Ectodermal cell (in vitro differentiated cells): Measurements from ENCODE around the gene TXNRD3.
"Not testable (repeated sequence)": the region's sequence is repeated elsewhere in the genome, so short reads cannot be mapped to it uniquely, and the experiment has no call there.

ENCODE experiments used
- H3K27ac ChIP-seq: 2 replicates; pipeline ENCODE4 v1.7.0; 2013; ENCODE audit warnings: mild to moderate bottlenecking, low read depth, low read length; ENCODE audit not compliant: insufficient read depth, poor library complexity, severe bottlenecking
- H3K27me3 ChIP-seq: 2 replicates; pipeline ENCODE4 v1.7.0; 2013; ENCODE audit warnings: mild to moderate bottlenecking, low read length; ENCODE audit not compliant: insufficient read depth, control insufficient read depth, poor library complexity, severe bottlenecking
- H3K36me3 ChIP-seq: one replicate; pipeline ENCODE4 v1.7.0; 2013; ENCODE audit warnings: low read length; ENCODE audit not compliant: control insufficient read depth, insufficient read depth
- H3K4me1 ChIP-seq: one replicate; pipeline ENCODE4 v1.7.0; 2013; ENCODE audit warnings: low read length; ENCODE audit not compliant: control insufficient read depth, insufficient read depth
- H3K4me3 ChIP-seq: 2 replicates; pipeline ENCODE4 v1.7.0; 2013; ENCODE audit warnings: low read depth, low read length, control low read depth; ENCODE audit not compliant: insufficient read depth
- H3K9me3 ChIP-seq: 2 replicates; pipeline ENCODE4 v1.7.0; 2013; ENCODE audit warnings: mild to moderate bottlenecking, low read length, moderate library complexity; ENCODE audit not compliant: control insufficient read depth
- WGBS, 2 experiments: methylation state at CpG; one replicate each; pipeline ENCODE4 v1.1.7; 2013; ENCODE audit warnings: missing lambda C conversion rate in 2 of 2; 5-methylcytosine and 5-hydroxymethylcytosine counted together

The TXNRD3 gene

GRCh38 chr3:126606001-126606400, 48.9 kb downstream of the TXNRD3 start:
- Histone ChIP-seq H3K36me3 (no peaks in the 10 kb centered on the region), H3K9me3 (no peaks in the 10 kb centered on the region), H3K27me3 (no peaks in the 10 kb centered on the region), H3K27ac (no peak overlapping the region), H3K4me1 (no peaks in the 10 kb centered on the region), H3K4me3 (no peak overlapping the region)
- 77 to 89% methylated on average over 3 of the region's 3 CpGs for WGBS, 2 experiments

DNA sequence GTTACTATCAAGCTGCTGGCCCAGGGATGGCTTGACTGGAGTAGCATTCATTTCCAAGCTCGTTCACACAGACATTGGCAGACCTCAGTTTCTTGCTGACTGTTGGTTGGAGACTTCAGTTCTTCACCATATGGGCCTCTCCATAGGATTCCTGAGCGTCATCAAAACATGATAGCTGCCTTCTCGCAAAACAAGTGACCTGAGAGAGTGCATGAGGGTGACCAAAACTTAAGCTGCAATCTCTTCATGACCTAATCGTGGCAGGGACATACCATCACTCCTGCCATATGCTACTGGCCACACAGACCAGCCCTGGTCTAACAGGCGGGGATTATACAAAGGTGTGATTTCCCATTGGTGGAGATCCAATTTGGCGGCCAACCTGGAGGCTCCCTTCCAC, 50.2 kb downstream of the TXNRD3 start:
- Histone ChIP-seq H3K27me3 (no peaks in the 10 kb centered on the region), H3K27ac (no peak overlapping the region), H3K4me3 (no peak overlapping the region), H3K36me3 (no peaks in the 10 kb centered on the region), H3K9me3 (no peaks in the 10 kb centered on the region), H3K4me1 (no peaks in the 10 kb centered on the region)
- WGBS, 2 experiments, result 86% methylated on average over 6 of the region's 6 CpGs

GRCh38 chr3:126599101-126599500, 55.8 kb downstream of the TXNRD3 start:
- WGBS, 2 experiments, result 94 to 100% methylated on average over 1 of the region's 1 CpG
- H3K4me3 ChIP-seq, result no peak overlapping the region
- no peak overlapping the region for H3K27ac ChIP-seq
- no peaks in the 10 kb centered on the region for H3K9me3 ChIP-seq
- H3K4me1 ChIP-seq, result no peaks in the 10 kb centered on the region
- no peaks in the 10 kb centered on the region for H3K36me3 ChIP-seq
- no peaks in the 10 kb centered on the region for H3K27me3 ChIP-seq

DNA sequence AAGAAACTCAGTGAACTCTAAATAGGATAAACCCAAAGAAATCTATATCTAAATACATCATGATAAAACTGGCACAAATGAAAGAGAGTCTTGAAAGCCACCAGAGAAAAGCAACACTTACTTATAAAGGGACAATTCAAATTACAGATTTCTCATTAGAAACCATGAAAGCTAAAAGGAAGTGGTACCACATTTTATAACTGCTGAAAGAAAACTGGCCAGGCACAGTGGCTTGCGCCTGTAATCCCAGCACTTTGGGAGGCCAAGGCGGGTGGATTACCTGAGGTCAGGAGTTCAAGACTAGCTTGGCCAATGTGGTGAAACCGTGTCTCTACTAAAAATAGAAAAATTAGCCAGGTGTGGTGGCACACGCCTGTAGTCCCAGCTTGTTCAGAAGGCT, 59.4 kb downstream of the TXNRD3 start:
- not testable (repeated sequence) for H3K9me3 ChIP-seq
- WGBS, 2 experiments, result 93 to 95% methylated on average over 4 of the region's 4 CpGs

GRCh38 chr3:126591515-126591914, 63.4 kb downstream of the TXNRD3 start:
- H3K27ac ChIP-seq, H3K9me3 ChIP-seq, H3K27me3 ChIP-seq, H3K36me3 ChIP-seq, H3K4me3 ChIP-seq, H3K4me1 ChIP-seq: not testable (repeated sequence)
- 65 to 73% methylated on average over 5 of the region's 5 CpGs for WGBS, 2 experiments

More for the DNA sequence above, 59.4 kb downstream of the TXNRD3 start:
- H3K27me3 ChIP-seq, H3K27ac ChIP-seq, H3K36me3 ChIP-seq, H3K4me1 ChIP-seq, H3K4me3 ChIP-seq: not testable (repeated sequence)

- Histone ChIP-seq H3K36me3 (no peaks in the 10 kb centered on the region), H3K27me3 (no peaks in the 10 kb centered on the region), H3K9me3 (no peaks in the 10 kb centered on the region), H3K4me3 (no peak overlapping the region), H3K4me1 (no peaks in the 10 kb centered on the region), H3K27ac (no peak overlapping the region)
- 89% methylated on average over 4 of the region's 4 CpGs for WGBS, 2 experiments
These were observed 72.6 kb downstream of the TXNRD3 start for GRCh38 chr3:126582311-126582710.

- Histone ChIP-seq H3K4me3 (no peak overlapping the region), H3K27ac (no peak overlapping the region), H3K27me3 (no peaks in the 10 kb centered on the region), H3K9me3 (no peaks in the 10 kb centered on the region), H3K36me3 (no peaks in the 10 kb centered on the region), H3K4me1 (no peaks in the 10 kb centered on the region)
- 92 to 96% methylated on average over 2 of the region's 2 CpGs for WGBS, 2 experiments
These were observed 73.4 kb downstream of the TXNRD3 start for GRCh38 chr3:126581569-126581968.

DNA sequence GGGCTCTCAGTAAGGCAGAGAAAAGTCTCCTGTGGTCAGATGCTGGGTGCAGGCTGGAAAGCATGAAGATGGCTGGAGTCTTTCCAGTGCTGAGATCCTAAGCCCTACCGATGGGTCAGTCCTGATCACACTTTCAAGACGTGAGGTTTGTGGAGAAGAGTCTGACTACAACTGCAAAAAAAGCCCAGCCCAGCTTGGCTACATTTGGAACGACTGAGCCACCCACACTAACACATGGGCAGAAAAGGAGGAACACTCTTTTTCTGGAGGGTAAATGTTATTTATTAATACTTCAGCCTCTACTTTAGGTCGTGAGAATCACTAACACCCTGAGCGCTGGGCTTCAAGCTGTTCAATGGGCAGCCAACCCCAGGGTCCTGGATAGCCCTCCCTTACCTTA, 74.2 kb downstream of the TXNRD3 start:
- no peak overlapping the region for H3K4me3 ChIP-seq
- no peaks in the 10 kb centered on the region for H3K36me3 ChIP-seq
- H3K4me1 ChIP-seq, result no peaks in the 10 kb centered on the region
- H3K9me3 ChIP-seq, result no peaks in the 10 kb centered on the region
- no peaks in the 10 kb centered on the region for H3K27me3 ChIP-seq
- 78 to 90% methylated on average over 4 to 5 of the region's 5 CpGs for WGBS, 2 experiments
- H3K27ac ChIP-seq, result no peak overlapping the region

DNA sequence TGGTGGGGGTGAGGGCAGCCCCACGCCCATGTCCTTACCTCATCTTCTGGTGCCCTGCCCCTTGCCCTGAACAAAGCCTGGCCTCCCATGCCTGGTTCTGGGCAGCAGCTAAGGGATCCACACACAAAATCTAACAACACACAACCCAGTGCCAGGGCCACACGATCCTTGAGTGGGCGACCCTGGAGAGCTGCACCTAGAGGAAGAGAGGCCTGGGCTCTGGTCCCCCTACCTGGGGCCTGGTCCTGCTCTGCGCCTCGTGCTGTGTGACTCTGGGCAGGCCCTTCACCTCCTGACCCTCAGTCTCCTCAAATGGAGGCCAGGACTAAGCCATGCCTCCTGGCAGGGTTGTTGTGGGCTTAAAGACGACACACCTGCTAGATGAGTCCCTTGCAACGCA, 76.2 kb downstream of the TXNRD3 start:
- no peaks in the 10 kb centered on the region for H3K27me3 ChIP-seq
- H3K4me3 ChIP-seq, result no peak overlapping the region
- H3K9me3 ChIP-seq, result no peaks in the 10 kb centered on the region
- no peaks in the 10 kb centered on the region for H3K4me1 ChIP-seq
- 89 to 97% methylated on average over 7 of the region's 7 CpGs for WGBS, 2 experiments
- no peaks in the 10 kb centered on the region for H3K36me3 ChIP-seq
- H3K27ac ChIP-seq, result no peak overlapping the region

GRCh38 chr3:126577261-126577660, 77.7 kb downstream of the TXNRD3 start:
- no peaks in the 10 kb centered on the region for H3K4me1 ChIP-seq
- no peak overlapping the region for H3K27ac ChIP-seq
- 90 to 93% methylated on average over 2 of the region's 2 CpGs for WGBS, 2 experiments
- no peak overlapping the region for H3K4me3 ChIP-seq
- H3K36me3 ChIP-seq, result no peaks in the 10 kb centered on the region
- no peaks in the 10 kb centered on the region for H3K27me3 ChIP-seq
- H3K9me3 ChIP-seq, result no peaks in the 10 kb centered on the region

DNA sequence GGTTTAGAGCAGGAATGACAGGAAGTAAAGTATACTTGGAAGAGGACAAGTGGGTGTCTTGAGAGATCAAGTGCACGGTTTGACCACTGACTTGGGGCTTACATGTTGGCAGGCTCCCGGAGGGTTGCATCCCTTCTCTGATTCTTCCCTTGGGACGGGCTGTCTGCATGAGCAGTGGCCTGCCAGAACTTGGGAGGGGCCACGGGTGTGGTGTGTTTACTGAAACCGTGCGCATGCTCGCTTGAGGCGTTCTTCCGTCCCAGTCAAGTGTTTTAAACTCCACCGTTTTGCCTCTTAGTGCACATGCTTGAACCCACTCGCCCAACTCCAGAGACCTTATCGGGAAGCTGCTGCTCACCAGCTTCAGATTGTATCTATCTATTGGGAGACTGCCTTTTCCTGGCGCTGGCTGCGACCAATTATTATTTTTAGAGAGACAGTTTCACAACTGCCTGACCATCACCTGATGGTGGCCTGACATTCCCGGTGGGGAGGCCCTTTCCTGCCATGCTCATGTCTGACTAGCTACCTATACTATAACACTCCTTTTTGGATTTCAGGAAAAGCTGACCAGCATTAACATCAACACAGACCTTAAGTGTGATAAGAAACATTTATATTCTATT, 81.3 kb downstream of the TXNRD3 start:
- H3K4me3 ChIP-seq, result no peak overlapping the region
- H3K9me3 ChIP-seq, result no peaks in the 10 kb centered on the region
- H3K27ac ChIP-seq, result no peak overlapping the region
- H3K27me3 ChIP-seq, result no peaks in the 10 kb centered on the region
- 93 to 94% methylated on average over 15 of the region's 15 CpGs for WGBS, 2 experiments
- H3K4me1 ChIP-seq, result peaks cover 7% of the 10 kb centered on the region
- H3K36me3 ChIP-seq, result no peaks in the 10 kb centered on the region
